Astrocyte (in vitro differentiated cells and primary cell): ENCODE data around the gene SH2B2. TPM values are rescaled to one million over a fixed set of nuclear protein-coding genes. Genes with fewer than 3 reads are reported as not detected.
"Not testable (repeated sequence)": the region's sequence is repeated elsewhere in the genome, so short reads cannot be mapped to it uniquely, and the experiment has no call there.

Source experiments
- DNase-seq: peaks from one replicate; pipeline ENCODE4 v3.0.0-alpha.2; 2010; ENCODE audit warnings: low read depth
- FAIRE-seq: peaks from 2 replicates; lab custom pipeline; 2011; peaks lifted over from hg19 to GRCh38; lab: Jason Lieb, UNC
- H2AFZ ChIP-seq: 2 replicates; pipeline ENCODE4 v1.6.0; 2012; ENCODE audit warnings: low read depth, low read length, inconsistent platforms
- H3K27ac ChIP-seq: 2 replicates; pipeline ENCODE4 v1.5.1; 2011; ENCODE audit warnings: low read depth, low read length, inconsistent platforms
- H3K27me3 ChIP-seq: 2 replicates; pipeline ENCODE4 v1.6.0; 2011; ENCODE audit warnings: low read length, inconsistent platforms; ENCODE audit not compliant: insufficient read depth
- H3K36me3 ChIP-seq: 2 replicates; pipeline ENCODE4 v1.5.1; 2011; ENCODE audit warnings: low read length, inconsistent platforms; ENCODE audit not compliant: insufficient read depth
- H3K4me1 ChIP-seq: 2 replicates; pipeline ENCODE4 v1.5.1; 2011; ENCODE audit warnings: low read length, inconsistent platforms; ENCODE audit not compliant: insufficient read depth
- H3K4me2 ChIP-seq: 2 replicates; pipeline ENCODE4 v1.6.0; 2012; ENCODE audit warnings: low read length, inconsistent platforms
- H3K4me3 ChIP-seq: 2 replicates; pipeline ENCODE4 v1.5.1; 2011; ENCODE audit warnings: low read depth, mild to moderate bottlenecking, low read length, inconsistent platforms; ENCODE audit not compliant: insufficient read depth
- H3K79me2 ChIP-seq: 2 replicates; pipeline ENCODE4 v1.6.0; 2012; ENCODE audit warnings: mild to moderate bottlenecking, low read length, inconsistent platforms; ENCODE audit not compliant: insufficient read depth
- H3K9ac ChIP-seq: 2 replicates; pipeline ENCODE4 v1.6.0; 2012; ENCODE audit warnings: mild to moderate bottlenecking, low read length, inconsistent platforms
- H3K9me3 ChIP-seq: 2 replicates; pipeline ENCODE4 v1.5.1; 2012; ENCODE audit warnings: low read depth, mild to moderate bottlenecking, low read length, inconsistent platforms; ENCODE audit not compliant: insufficient read depth
- H4K20me1 ChIP-seq: 2 replicates; pipeline ENCODE4 v1.6.0; 2012; ENCODE audit warnings: low read length, inconsistent platforms; ENCODE audit not compliant: insufficient read depth
- H3K27ac Mint-ChIP-seq: one replicate; pipeline ENCODE4 v1.8.0; 2021; ENCODE audit warnings: mild to moderate bottlenecking, mixed read lengths; ENCODE audit not compliant: unreplicated experiment
- H3K27me3 Mint-ChIP-seq: one replicate; pipeline ENCODE4 v1.8.0; 2021; ENCODE audit warnings: low read depth, mixed read lengths; ENCODE audit not compliant: unreplicated experiment
- H3K36me3 Mint-ChIP-seq: one replicate; pipeline ENCODE4 v1.8.0; 2021; ENCODE audit warnings: low read depth, mixed read lengths; ENCODE audit not compliant: unreplicated experiment
- H3K4me1 Mint-ChIP-seq: one replicate; pipeline ENCODE4 v1.8.0; 2021; ENCODE audit warnings: low read depth, mixed read lengths; ENCODE audit not compliant: unreplicated experiment
- H3K4me3 Mint-ChIP-seq: one replicate; pipeline ENCODE4 v1.8.0; 2021; ENCODE audit warnings: mild to moderate bottlenecking, moderate library complexity, mixed read lengths; ENCODE audit not compliant: unreplicated experiment
- H3K9me3 Mint-ChIP-seq: one replicate; pipeline ENCODE4 v1.8.0; 2021; ENCODE audit warnings: mild to moderate bottlenecking, mixed read lengths; ENCODE audit not compliant: unreplicated experiment
- microRNA-seq: library from miRNA; unstranded; fragments of <30 nt; microRNA quantifications from one replicate; pipeline ENCODE4 v1.2.0, GENCODE V29; 2020
- total RNA-seq: library from RNA; stranded (reverse); gene quantifications from 2 replicates; pipeline ENCODE4 v1.2.1, GENCODE V29; 2021

SH2B2 gene
- total RNA-seq, 1 donor from 2014 or later, result 5.6 TPM

- peak overlapping the region; percentile 70 for H2AFZ ChIP-seq
- H3K27ac ChIP-seq, result peak overlapping the region; percentile 66
Measured at GRCh38 chr7:102363549-102364393, 77.1 kb downstream of the SH2B2 start.

GRCh38 chr7:102364394-102364886 lies 77.8 kb downstream of the SH2B2 start:
- not testable (repeated sequence) for FAIRE-seq, H3K4me1 ChIP-seq, DNase-seq, H3K9me3 Mint-ChIP-seq, H3K36me3 ChIP-seq, H3K27me3 Mint-ChIP-seq, H2AFZ ChIP-seq, H3K36me3 Mint-ChIP-seq, H4K20me1 ChIP-seq, H3K4me1 Mint-ChIP-seq, H3K9me3 ChIP-seq, H3K27me3 ChIP-seq
- H3K4me2 ChIP-seq, result peak overlapping the region; percentile 77
- peak overlapping the region; percentile 96 for H3K4me3 Mint-ChIP-seq
- peak overlapping the region; percentile 66 for H3K4me3 ChIP-seq
- H3K79me2 ChIP-seq, result peaks cover 17% of the 10 kb centered on the region
- H3K9ac ChIP-seq, result peak overlapping the region; percentile 93
- peak overlapping the region; percentile 91 for H3K27ac Mint-ChIP-seq
- peak overlapping the region; percentile 66 for H3K27ac ChIP-seq

More at GRCh38 chr7:102363549-102364393, 77.1 kb downstream of the SH2B2 start:
- H3K4me3 ChIP-seq, result peak overlapping the region; percentile 66
- not testable (repeated sequence) for H3K9me3 ChIP-seq, H3K27me3 Mint-ChIP-seq, H3K27me3 ChIP-seq, H3K4me1 ChIP-seq, H3K36me3 Mint-ChIP-seq, H3K4me1 Mint-ChIP-seq, FAIRE-seq, H3K9me3 Mint-ChIP-seq, H3K36me3 ChIP-seq, H4K20me1 ChIP-seq
- peak; percentile 99 for DNase-seq
- Mint-ChIP-seq H3K27ac (peak overlapping the region; percentile 91), H3K4me3 (peak overlapping the region; percentile 96)
- H3K9ac ChIP-seq, result peak overlapping the region; percentile 93
- peak overlapping the region; percentile 77 for H3K4me2 ChIP-seq
- peaks cover 17% of the 10 kb centered on the region for H3K79me2 ChIP-seq

DNA sequence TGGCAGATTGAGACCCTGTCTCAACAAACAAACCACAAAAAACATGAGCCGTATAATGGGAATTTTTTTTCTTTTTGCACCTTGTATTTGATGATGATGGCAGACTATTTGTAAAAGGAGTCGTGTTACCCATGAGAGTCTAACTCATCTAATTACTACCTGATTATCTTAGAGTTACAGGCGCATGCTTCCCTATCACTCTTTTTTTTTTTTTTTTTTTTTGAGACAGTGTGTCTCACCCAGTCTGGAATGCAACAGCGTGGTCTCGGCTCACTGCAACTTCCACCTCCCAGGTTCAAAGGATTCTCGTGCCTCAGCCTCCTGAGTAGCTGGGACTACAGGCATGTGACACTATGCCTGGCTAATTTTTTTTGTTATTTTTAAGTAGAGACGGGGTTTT lies 78.7 kb downstream of the SH2B2 start:
- not testable (repeated sequence) for FAIRE-seq, H3K4me3 ChIP-seq, H3K4me1 Mint-ChIP-seq, H3K4me1 ChIP-seq, DNase-seq, H4K20me1 ChIP-seq, H3K36me3 Mint-ChIP-seq, H3K4me2 ChIP-seq, H3K9me3 ChIP-seq, H3K9ac ChIP-seq, H3K27ac ChIP-seq, H3K9me3 Mint-ChIP-seq, H3K27me3 ChIP-seq, H2AFZ ChIP-seq, H3K36me3 ChIP-seq, H3K27me3 Mint-ChIP-seq
- peak overlapping the region; percentile 50 for H3K27ac Mint-ChIP-seq
- peak overlapping the region; percentile 79 for H3K4me3 Mint-ChIP-seq
- peaks cover 19% of the 10 kb centered on the region for H3K79me2 ChIP-seq

DNA sequence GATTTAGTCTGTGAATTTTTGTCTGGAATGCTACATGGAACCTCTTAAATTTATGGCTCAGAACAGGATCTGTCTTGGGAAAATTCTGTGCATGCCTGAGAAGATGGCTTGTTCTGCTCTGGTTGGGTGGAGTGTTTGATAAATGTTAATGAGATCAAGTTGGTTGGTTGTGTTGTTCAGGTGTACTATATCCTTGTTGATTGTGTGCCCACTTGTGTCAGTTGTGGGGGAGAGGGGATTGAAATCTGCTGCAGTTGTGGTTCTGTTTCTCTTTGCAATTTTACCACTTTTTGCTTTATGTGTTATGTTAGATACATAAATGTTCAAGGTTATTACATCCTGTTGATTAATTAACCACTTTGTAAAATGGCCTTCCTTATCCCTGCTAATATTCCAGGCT lies 83.4 kb downstream of the SH2B2 start:
- not testable (repeated sequence) for H3K9me3 Mint-ChIP-seq, H3K27me3 ChIP-seq, H3K9ac ChIP-seq, H3K27ac ChIP-seq, H3K36me3 ChIP-seq, H2AFZ ChIP-seq, H3K36me3 Mint-ChIP-seq, FAIRE-seq, H3K27me3 Mint-ChIP-seq, H3K4me1 ChIP-seq, H3K27ac Mint-ChIP-seq, H3K4me3 Mint-ChIP-seq, H3K4me2 ChIP-seq, DNase-seq, H3K4me1 Mint-ChIP-seq, H3K9me3 ChIP-seq, H3K4me3 ChIP-seq, H4K20me1 ChIP-seq
- peaks cover 32% of the 10 kb centered on the region for H3K79me2 ChIP-seq

Small RNAs within 50 kb of the gene (microRNA-seq; reads per million reads assigned to microRNA genes)
- gene MIR4285, result not detected

Other genes starting within 250 kb of the SH2B2 start
- gene SPDYE6, start 69.6 kb downstream of the SH2B2 start, total RNA-seq, result not detected in 2 replicates
- 35.1 and 37.3 TPM in 2 replicates for gene PRKRIP1, start 109.5 kb downstream of the SH2B2 start, total RNA-seq
- 57.6 and 64.4 TPM in 2 replicates for gene ORAI2, start 146.7 kb downstream of the SH2B2 start, total RNA-seq
- 8.7 and 12.4 TPM in 2 replicates for gene ALKBH4, start 178.0 kb downstream of the SH2B2 start, total RNA-seq
- gene LRWD1, start 178.1 kb downstream of the SH2B2 start, total RNA-seq, result 26.2 and 28.5 TPM in 2 replicates
- gene POLR2J, start 192.1 kb downstream of the SH2B2 start, total RNA-seq, result 36.9 and 41.4 TPM in 2 replicates
- 1.1 and 1.7 TPM in 2 replicates for gene RASA4B, start 230.9 kb downstream of the SH2B2 start, total RNA-seq